HUES64 (cell line): ENCODE measurements around the gene PHPT1.

ENCODE experiments used
- H3K27ac ChIP-seq: 2 replicates; pipeline ENCODE4 v1.7.0; 2013; ENCODE audit warnings: low read depth, low read length, inconsistent platforms
- H3K27me3 ChIP-seq: 2 replicates; pipeline ENCODE4 v1.6.1; 2013; ENCODE audit warnings: mild to moderate bottlenecking, low read length; ENCODE audit not compliant: insufficient read depth
- H3K36me3 ChIP-seq: 2 replicates; pipeline ENCODE4 v1.6.1; 2013; ENCODE audit warnings: mild to moderate bottlenecking, low read length; ENCODE audit not compliant: insufficient read depth
- H3K4me1 ChIP-seq: 2 replicates; pipeline ENCODE4 v1.6.1; 2013; ENCODE audit warnings: mild to moderate bottlenecking, low read length, moderate library complexity; ENCODE audit not compliant: insufficient read depth
- H3K4me3 ChIP-seq: 2 replicates; pipeline ENCODE4 v1.5.1; 2013; ENCODE audit warnings: mild to moderate bottlenecking, low read length, moderate library complexity
- H3K9ac ChIP-seq: 2 replicates; pipeline ENCODE4 v1.6.1; 2013; ENCODE audit warnings: mild to moderate bottlenecking, low read depth, low read length
- H3K9me3 ChIP-seq: 2 replicates; pipeline ENCODE4 v1.6.1; 2013; ENCODE audit warnings: low read depth, low read length; ENCODE audit not compliant: insufficient read depth
- WGBS: fragments of 150-250, 120-280 bp; methylation state at CpG from one replicate; pipeline ENCODE4 v1.1.7; 2013; ENCODE audit warnings: missing lambda C conversion rate; 5-methylcytosine and 5-hydroxymethylcytosine counted together

The PHPT1 gene

GRCh38 chr9:136854113-136854841 lies 5.1 kb downstream of the PHPT1 start:
- 92% methylated on average over 30 of the region's 30 CpGs for WGBS

GRCh38 chr9:136854842-136855460 lies 5.7 kb downstream of the PHPT1 start:
- H3K9ac ChIP-seq, result no peak overlapping the region
- no peak overlapping the region for H3K4me3 ChIP-seq
- no peak overlapping the region for H3K27ac ChIP-seq
- 94% methylated on average over 23 of the region's 23 CpGs for WGBS
- no peaks in the 10 kb centered on the region for H3K9me3 ChIP-seq
- peaks cover 17% of the 10 kb centered on the region for H3K36me3 ChIP-seq
- no peaks in the 10 kb centered on the region for H3K4me1 ChIP-seq
- no peaks in the 10 kb centered on the region for H3K27me3 ChIP-seq

More at GRCh38 chr9:136854113-136854841, 5.1 kb downstream of the PHPT1 start:
- H3K9ac ChIP-seq, result no peak overlapping the region
- no peak overlapping the region for H3K27ac ChIP-seq
- H3K27me3 ChIP-seq, result no peaks in the 10 kb centered on the region
- H3K4me1 ChIP-seq, result no peaks in the 10 kb centered on the region
- no peak overlapping the region for H3K4me3 ChIP-seq
- H3K36me3 ChIP-seq, result peaks cover 17% of the 10 kb centered on the region
- H3K9me3 ChIP-seq, result no peaks in the 10 kb centered on the region

DNA sequence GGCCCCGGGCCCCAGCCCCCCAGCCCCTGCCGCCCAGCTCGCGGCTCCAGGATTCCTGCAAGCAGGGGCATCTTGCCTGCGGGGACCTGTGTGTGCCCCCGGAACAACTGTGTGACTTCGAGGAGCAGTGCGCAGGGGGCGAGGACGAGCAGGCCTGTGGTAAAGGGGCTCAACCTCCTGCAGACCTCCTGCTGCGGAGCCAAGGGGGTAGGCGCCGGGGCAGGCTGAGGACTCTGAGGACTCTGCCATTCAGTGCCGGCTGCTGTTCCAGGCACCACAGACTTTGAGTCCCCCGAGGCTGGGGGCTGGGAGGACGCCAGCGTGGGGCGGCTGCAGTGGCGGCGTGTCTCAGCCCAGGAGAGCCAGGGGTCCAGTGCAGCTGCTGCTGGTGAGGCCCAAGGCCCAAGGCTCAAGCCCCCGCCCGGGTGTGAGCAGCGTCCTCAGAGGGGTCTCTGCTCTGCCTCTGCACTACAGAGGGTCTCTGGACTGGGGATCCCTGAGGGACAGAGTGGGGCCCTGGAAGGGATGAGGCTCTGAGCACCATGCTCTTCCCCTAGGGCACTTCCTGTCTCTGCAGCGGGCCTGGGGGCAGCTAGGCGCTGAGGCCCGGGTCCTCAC lies 6.4 kb downstream of the PHPT1 start:
- Histone ChIP-seq H3K4me3 (no peak overlapping the region), H3K36me3 (peaks cover 14% of the 10 kb centered on the region), H3K9me3 (no peaks in the 10 kb centered on the region), H3K9ac (no peak overlapping the region), H3K4me1 (no peaks in the 10 kb centered on the region), H3K27me3 (no peaks in the 10 kb centered on the region), H3K27ac (no peak overlapping the region)
- 90% methylated on average over 26 of the region's 26 CpGs for WGBS

DNA sequence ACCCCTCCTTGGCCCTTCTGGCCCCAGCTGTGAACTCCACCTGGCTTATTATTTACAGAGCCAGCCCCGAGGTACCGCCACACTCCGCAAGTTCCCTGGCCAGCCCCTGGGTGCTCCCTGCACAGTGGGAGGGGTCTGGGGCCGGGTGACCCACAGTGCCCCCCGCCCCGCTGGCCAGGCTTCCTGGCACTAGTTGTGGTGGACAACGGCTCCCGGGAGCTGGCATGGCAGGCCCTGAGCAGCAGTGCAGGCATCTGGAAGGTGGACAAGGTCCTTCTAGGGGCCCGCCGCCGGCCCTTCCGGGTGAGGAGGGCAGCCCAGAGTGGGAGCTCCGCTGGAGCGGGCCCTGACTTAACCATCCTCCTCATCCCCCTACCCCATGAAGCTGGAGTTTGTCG lies 6.9 kb downstream of the PHPT1 start:
- H3K4me3 ChIP-seq, result no peak overlapping the region
- 91% methylated on average over 15 of the region's 15 CpGs for WGBS
- no peaks in the 10 kb centered on the region for H3K4me1 ChIP-seq
- H3K9me3 ChIP-seq, result no peaks in the 10 kb centered on the region
- no peaks in the 10 kb centered on the region for H3K27me3 ChIP-seq
- H3K9ac ChIP-seq, result no peak overlapping the region
- no peak overlapping the region for H3K27ac ChIP-seq
- H3K36me3 ChIP-seq, result peaks cover 14% of the 10 kb centered on the region

- Histone ChIP-seq H3K4me1 (no peaks in the 10 kb centered on the region), H3K36me3 (peaks cover 14% of the 10 kb centered on the region), H3K27me3 (no peaks in the 10 kb centered on the region), H3K9me3 (no peaks in the 10 kb centered on the region), H3K4me3 (no peak overlapping the region), H3K9ac (no peak overlapping the region), H3K27ac (no peak overlapping the region)
- WGBS, result 91% methylated on average over 14 of the region's 14 CpGs
These were observed 7.4 kb downstream of the PHPT1 start for GRCh38 chr9:136856541-136857141.

DNA sequence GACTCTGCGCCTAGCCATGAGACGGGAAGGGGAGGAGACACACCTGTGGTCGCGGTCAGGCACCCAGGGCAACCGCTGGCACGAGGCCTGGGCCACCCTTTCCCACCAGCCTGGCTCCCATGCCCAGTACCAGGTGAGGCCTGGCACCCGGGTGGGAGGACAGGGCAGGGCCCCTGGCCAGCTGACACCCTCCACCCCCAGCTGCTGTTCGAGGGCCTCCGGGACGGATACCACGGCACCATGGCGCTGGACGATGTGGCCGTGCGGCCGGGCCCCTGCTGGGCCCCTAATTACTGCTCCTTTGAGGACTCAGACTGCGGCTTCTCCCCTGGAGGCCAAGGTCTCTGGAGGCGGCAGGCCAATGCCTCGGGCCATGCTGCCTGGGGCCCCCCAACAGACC lies 8.0 kb downstream of the PHPT1 start:
- no peak overlapping the region for H3K9ac ChIP-seq
- H3K9me3 ChIP-seq, result no peaks in the 10 kb centered on the region
- peaks cover 17% of the 10 kb centered on the region for H3K36me3 ChIP-seq
- no peak overlapping the region for H3K4me3 ChIP-seq
- 91% methylated on average over 19 of the region's 19 CpGs for WGBS
- no peaks in the 10 kb centered on the region for H3K4me1 ChIP-seq
- no peaks in the 10 kb centered on the region for H3K27me3 ChIP-seq
- H3K27ac ChIP-seq, result no peak overlapping the region

GRCh38 chr9:136857581-136858412 lies 8.6 kb downstream of the PHPT1 start:
- Histone ChIP-seq H3K9ac (no peak overlapping the region), H3K4me1 (no peaks in the 10 kb centered on the region), H3K36me3 (peaks cover 23% of the 10 kb centered on the region), H3K27me3 (no peaks in the 10 kb centered on the region), H3K9me3 (no peaks in the 10 kb centered on the region), H3K27ac (no peak overlapping the region), H3K4me3 (no peak overlapping the region)
- 93% methylated on average over 27 of the region's 29 CpGs for WGBS

DNA sequence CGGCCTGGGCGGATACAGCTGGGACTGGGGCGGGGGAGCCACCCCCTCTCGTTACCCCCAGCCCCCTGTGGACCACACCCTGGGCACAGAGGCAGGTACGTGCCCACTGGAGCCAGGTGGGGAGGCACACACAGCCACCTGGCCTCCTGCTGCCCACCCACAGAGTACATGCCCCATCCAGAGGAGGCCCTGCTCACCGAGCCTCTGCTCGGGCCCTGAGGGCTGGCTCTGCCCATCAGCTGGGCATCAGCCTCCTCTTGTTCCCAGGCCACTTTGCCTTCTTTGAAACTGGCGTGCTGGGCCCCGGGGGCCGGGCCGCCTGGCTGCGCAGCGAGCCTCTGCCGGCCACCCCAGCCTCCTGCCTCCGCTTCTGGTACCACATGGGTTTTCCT lies 9.2 kb downstream of the PHPT1 start:
- Histone ChIP-seq H3K4me1 (no peaks in the 10 kb centered on the region), H3K27ac (no peak overlapping the region), H3K4me3 (no peak overlapping the region), H3K9ac (no peak overlapping the region), H3K27me3 (no peaks in the 10 kb centered on the region), H3K36me3 (peaks cover 29% of the 10 kb centered on the region), H3K9me3 (no peaks in the 10 kb centered on the region)
- 95% methylated on average over 15 of the region's 15 CpGs for WGBS

GRCh38 chr9:136858844-136859757 lies 9.9 kb downstream of the PHPT1 start:
- H3K4me1 ChIP-seq, result no peaks in the 10 kb centered on the region
- H3K27me3 ChIP-seq, result no peaks in the 10 kb centered on the region
- no peak overlapping the region for H3K27ac ChIP-seq
- 93% methylated on average over 20 of the region's 20 CpGs for WGBS
- H3K36me3 ChIP-seq, result peaks cover 36% of the 10 kb centered on the region
- H3K9me3 ChIP-seq, result no peaks in the 10 kb centered on the region
- H3K9ac ChIP-seq, result no peak overlapping the region
- H3K4me3 ChIP-seq, result no peak overlapping the region

- Histone ChIP-seq H3K4me1 (peaks cover 4% of the 10 kb centered on the region; the same call in 1 of the 2 replicates), H3K27me3 (no peaks in the 10 kb centered on the region), H3K27ac (no peak overlapping the region), H3K36me3 (peaks cover 39% of the 10 kb centered on the region), H3K4me3 (no peak overlapping the region), H3K9me3 (no peaks in the 10 kb centered on the region), H3K9ac (no peak overlapping the region)
- 93% methylated on average over 9 of the region's 9 CpGs for WGBS
These were observed 11.3 kb downstream of the PHPT1 start for GRCh38 chr9:136860529-136860928.
